Activated CD4-positive, alpha-beta T cell treated with anti-CD3 and anti-CD28 coated beads, Interleukin-2, amount 50 U/mL, for 24 hours (primary cell): ENCODE results near the gene DCXR.

ENCODE experiments used
- DNase-seq, 2 donors: peaks; one replicate each; pipeline ENCODE4 v3.0.0-alpha.2; 2020; ENCODE audit warnings: low read depth in 1 of 2, low spot score in 1 of 2

Gene DCXR

DNA sequence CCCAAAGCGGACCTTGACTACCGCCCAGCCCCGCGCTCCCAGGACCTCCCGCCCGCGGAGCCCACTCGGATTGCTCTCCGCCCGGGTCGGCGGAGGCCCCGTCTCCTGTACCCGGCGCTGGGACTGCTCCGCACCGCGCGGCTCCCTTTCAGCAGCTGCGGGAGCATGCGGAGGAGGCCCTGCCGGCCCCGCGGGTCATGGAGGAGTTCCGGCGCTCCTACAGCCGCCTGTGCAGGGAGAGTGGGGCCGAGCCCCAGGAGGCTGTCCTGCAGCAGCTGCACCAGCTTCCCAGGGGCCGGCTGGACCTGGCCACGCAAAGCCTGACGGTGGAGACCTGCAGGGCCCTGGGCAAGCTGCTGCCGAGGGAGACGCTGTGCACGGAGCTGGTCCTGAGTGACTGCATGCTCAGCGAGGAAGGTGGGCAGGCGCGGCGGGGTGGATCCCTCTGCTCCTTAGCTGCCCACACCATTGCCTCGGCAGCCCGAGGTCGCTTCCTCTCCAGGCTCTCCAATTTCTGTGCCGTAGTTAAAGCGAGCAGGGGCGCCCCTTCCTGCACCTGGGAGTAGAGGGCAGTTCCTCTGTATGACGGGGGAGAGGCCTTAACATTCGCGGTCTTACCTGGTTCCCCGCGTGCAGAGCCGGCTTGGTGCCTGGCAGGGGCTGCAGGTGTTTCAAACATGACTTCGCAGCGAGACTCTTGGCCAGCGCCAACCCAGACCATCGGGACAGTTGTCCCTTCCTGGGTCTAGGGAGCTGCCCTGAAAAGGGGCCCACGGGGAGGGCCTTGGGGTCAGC, 13.9 kb downstream of the DCXR start:
- DNase-seq = peak in 1 of 2 donors; percentile 11

DNA sequence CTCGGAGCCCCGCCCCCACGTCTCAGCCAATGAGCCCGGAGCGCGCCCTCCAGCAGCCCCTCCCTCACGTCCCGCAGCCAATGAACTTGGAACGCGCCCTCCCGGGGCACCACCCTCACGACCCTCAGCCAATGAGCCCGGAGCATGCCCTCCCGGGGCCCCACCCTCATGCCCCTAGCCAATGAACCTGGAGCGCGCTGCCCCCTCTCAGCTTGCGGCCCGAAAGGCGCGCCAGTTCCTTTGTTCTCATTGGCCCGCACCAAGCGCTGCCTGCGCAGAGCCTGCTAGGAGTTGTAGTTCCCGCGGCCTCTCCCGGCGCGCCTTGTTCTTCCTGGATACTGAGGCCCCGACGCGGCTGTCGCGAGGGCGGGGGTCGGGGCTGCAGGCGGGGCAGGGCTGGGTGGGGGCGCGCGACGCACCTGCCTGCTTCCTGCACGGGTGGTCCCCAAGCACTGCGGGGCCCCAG, 14.5 kb downstream of the DCXR start, which contains the start of gene LRRC45:
Gene LRRC45, plus strand, starts transcription at position 325 of the 466 bp plus-strand sequence. CDS start 339 bp downstream, outside the sequence.
- peak; percentile 98 to 99 for DNase-seq

DNA sequence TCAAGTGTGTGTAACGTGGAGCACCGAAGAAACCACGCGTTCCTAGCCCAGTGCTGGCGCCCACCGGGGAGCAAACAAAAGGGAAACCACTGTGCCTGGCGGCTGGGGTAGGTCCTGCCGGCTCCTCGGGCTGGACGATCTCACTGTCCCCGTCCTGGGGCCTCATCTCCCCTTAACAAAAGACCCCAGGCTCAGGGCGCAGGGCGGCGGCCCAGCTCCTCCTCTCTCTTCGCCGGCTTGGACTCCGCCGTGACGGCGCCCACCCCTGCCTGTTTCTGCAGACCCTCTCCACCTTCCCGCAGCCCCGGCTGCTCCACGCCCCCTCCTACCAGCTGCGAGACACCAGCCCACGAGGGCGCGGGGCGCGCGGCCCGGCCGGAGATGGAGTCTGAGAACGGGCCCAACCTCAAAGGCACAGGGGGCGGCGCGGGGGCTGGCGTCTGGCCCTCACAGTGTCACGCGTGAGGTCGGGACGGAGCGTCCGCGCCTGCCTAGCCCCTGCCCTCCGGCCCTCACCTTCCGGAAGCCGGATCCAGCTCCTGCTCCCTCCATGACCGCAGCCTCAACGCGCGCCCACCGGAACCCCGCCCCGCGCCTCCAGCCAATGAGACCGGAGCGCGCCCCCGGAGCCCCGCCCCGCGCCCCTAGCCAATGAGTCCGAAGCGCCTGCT, 15.1 kb downstream of the DCXR start, which contains the start of gene CENPX:
Gene CENPX, minus strand, starts transcription at position 569 of the 671 bp plus-strand sequence. Its CDS starts 17 bp downstream, at position 552.
- no peak for DNase-seq

DNA sequence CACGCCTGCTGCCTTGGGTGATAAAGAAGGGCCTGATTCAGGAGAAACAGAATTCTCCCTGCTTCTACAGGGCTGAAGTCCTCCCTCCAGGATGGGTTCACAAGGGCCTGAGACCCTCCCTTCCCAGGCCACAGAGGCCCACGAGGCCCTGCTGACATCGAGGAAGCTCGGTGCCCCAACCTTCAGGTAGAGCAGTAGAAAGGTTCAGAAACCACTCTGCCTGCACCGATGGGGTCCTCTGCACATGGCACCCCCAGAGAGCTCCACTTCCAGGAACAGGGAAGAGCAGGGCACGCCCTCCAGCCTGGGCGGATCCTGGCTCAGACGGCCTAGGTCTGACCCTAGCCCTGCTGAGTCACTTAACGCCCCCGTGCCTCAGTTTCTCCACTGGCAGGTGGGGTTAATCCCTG, 15.6 kb downstream of the DCXR start:
- no peak for DNase-seq

DNA sequence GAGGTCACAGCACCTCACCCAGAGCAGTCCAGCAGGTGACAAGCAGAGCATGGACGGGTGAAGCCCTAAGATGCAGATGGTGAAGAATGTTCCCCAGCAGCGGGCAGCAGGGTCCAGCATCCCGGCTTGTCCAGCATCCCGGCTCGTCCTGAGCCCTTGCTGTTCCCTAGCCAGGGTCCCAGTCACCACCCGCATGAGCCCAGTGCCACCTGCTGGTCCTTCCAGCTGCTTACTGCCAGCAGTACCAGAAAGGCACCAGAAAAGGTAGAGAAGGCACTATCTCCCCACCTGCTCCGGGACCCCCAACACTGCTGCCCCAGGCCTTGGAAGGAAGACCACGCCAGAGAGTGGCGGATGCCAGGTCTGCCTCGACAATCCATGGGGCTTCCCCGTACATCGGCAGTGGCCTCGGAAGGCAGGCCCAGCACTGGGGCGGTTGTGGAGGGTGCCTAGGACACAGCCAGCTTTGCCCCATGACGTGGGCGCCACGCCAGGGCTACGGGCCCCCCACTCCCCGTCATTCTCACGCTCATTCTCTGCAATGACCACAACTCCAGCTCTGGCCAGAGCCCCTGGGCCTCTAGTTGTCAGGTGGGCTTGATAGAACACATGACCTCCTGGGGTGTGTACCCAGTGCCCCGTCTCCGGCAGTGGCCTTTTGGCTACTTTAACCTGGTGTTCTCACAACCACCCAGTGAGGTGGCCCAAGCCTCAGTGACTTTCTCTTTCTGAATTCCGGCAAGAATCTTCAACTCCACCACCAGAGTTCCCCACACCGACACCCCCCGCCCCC, 16.2 kb downstream of the DCXR start:
- DNase-seq = peak in 1 of 2 donors; percentile 26

DNA sequence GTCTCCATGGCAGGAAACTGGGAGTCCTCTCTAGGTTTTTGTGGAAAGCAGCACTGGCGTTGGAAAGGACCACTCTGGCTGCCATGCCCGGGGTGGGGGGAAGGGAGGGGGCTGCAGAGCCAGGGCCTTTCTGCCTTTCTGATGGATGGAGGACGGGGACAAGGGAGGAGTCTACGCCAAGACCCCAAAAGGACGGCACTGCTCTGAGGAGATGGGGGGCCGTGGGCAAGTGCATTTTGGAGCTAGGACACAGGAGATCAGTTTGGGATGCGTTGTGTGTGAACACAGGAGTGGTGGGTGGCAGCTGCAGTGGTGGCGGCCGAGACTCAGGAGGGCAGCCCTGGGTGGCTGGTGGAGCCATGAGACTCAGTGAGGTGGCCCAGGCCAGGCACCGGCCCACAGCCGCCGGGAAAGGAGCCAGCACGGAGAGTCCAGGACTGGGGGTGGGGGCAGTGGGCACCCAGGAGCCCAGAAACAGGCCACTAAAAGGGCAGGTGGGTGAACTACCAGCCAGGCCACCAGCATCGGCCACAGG, 16.9 kb downstream of the DCXR start:
- no peak for DNase-seq

DNA sequence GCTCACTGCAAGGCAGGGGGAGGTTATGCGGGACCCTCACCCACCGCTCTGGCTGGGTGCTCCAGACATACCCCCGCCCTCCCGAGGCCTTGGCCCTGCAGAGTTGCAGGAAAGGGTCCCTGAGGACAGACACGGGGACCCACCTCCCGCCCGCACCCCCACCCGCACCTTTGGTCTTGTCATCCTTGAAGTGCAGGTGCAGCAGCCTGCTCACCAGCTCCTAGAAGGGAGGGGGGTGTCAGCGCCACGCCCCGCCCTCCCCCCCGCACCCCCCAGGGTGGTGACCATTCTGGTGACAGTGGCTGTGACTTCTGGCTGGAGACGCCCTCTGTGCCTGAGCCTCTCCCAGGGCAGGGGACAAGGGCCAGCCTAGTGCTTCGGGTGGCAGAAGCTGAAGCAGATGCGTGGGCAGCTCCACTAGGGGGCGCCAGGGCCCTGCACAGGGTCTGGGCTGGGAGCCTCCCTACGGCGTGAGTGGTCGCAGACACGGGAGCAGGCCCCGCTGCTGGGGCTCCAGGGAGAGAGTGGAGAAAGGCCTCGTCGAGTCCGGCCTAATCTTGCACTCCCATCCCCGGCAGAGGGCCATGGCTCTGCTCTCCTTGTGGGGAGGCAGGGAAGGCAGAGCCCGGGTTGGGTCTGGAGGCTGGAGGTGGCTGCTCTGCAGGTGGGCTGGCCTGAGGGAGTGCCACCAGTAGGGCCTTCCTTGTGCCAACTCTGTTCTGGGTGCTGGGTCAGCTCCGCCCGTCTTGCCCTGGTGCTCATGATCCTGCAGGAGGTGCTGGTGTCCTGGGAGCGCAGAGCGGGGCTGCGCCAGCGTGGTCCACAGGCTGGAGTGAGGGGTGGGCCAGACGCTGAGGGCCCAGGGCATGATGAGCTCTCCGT, 17.6 kb downstream of the DCXR start:
- peak; percentile 30 to 52 for DNase-seq

DNA sequence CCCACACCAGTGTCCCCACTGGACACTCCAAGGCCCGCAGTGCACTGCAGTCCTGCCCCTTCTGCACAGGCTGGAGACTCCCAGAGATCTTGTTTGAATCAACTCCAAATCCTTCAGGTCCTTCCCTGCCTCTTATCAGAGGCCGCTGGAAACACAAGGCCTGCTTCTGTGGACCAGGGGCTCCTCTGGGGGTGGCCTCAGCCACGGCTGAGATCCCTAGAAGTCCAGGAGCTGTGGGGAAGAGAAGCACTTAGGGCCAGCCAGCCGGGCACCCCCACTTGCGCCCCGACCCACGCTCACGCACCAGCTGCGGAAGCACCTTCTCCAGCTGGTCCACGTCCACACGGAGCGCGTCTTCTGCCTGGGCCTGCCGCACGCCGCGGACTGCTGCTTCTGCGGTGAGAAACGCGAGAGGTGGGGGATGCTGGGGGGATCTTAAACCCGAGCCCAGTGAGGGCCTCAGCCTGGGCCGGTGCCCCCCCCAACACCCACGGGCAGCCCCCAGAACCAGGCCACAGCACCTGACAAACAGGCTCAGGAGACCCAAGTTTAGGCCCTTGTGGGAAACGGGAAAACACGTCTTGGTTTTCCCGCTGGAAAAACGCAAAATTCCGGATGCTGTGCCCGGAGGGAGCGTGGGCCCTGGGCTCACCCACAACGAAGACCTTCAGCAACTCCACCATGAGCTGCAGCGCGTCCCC, 18.4 kb downstream of the DCXR start:
- no peak for DNase-seq

DNA sequence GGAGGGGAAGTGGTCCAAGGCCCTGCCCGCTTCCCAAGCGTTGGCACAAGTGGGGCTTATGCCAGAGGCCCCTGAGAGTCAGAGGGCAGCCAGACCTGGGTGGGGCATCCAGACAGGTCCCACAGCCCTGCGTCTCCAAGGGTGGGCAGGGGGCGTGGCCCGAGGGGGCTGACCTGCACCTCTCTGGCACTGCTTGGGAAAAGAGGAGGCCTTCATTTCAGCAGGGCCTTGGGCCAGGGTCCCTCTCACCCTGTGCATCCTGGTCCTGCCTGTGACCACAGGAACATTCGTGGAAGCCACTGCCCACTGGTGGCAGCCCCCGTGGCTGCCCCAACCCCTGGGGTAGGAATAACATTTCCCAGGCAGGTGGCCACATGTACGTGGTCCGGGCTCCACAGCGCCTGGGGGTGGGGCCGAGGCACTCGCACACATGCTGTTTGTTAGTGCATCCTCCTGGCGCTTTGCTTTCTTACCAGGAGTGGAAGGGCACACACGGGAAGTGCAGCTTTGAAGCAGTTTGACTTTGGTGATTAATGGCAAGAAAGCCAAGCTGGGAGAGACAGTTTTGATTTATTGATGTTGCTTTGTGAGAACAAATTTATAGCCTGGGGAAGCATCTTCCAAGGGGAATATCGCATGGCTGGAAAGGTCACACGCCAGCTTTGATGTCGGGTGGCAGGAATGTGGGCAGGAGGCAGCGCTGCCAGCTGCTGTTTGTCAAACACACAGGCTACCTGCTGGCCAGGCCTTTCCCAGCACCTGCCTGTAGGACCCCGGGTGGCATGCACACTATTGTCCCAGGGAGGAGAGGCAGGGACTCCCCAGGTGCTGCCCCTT, 19.1 kb downstream of the DCXR start:
- DNase-seq = no peak

DNA sequence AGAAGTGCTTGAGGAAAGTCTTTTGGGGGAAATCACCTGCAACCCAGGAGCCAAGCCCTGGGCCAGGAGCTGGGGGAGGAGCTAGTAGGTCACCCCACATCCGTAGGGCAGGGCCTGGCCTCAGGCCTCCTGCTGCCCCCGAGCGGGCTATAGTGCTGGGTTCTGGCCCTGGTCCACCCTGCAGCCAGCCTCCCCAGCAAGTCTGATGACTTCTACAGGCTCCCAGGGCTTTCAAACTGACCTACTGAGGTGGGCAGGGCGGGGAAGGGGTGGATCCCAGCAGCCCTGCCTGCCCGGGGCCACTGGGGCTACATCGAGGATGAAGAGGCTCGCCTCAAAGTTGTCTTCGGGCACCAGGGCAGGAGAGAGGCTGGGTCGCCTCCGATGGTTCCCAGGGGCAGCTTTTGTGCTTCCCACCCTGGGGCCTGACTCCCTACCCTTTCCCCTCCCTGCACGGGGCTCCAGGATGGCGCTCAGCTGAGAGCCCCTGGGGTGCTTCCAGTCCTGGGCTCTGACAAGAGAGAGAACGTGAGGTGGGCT, 19.8 kb downstream of the DCXR start:
- no peak for DNase-seq

DNA sequence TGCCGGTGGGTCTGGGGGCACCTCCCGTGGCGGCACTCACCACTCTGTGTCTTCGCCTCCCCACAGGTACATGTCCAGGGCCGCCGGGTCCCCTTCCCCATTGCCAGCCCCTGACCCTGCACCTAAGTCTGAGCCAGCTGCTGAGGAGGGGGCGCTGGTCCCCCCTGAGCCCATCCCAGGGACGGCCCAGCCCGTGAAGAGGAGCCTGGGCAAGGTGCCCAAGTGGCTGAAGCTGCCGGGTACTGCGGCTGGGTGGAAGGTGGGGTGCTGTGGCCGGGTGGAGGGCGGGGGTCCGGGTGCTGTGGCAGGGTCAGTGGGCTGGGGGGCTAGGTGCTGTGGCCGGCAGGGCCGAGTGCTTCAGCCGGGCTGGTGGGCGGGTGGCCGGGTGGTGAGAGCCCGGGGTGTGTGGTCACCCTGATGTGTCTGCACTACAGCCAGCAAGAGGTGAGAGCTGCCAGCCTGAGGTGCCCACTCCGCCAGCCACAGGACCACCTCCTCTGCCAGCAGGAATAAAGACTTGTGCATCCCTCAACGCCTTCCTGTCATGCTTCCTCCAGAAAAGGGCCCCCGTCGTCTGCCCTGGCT, 20.5 kb downstream of the DCXR start:
- no peak for DNase-seq

DNA sequence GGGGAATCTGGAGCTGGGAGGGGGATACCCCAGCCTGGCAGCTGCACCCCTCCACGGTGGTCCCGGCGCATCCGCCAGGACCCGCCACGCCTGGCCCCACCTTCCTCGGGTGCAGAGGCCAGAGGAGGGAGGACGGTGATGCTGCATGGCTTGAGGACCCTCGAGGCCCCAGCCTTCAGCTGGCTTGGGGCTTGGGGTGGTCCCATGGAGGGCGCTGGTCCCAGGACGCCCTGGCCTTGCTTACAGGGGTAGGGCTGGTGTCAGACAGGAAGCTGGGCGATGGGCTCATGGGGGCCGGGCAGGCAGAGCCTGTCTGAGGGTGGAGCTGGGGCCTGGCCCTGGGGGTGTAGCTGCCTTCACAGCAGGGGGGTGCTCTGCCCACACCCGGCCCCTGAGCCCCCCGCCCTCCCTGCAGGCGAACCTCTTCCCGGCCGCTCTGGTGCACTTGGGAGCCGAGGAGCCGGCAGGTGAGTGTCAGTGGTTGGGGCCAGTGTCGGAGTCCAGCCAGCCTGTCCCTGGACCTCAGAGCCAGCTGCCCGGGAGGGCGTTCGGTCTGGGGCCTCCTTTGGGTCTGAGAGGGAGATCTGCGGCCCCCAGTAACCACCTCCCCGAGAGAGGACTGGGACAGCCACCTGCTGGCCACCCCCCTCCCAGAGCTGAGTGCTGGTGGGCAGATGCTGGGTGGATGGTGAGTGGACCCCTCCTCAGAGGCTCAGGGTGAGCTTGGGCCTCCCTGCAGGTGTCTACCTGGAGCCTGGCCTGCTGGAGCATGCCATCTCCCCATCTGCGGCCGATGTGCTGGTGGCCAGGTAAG, 21.2 kb downstream of the DCXR start:
- no peak for DNase-seq

DNA sequence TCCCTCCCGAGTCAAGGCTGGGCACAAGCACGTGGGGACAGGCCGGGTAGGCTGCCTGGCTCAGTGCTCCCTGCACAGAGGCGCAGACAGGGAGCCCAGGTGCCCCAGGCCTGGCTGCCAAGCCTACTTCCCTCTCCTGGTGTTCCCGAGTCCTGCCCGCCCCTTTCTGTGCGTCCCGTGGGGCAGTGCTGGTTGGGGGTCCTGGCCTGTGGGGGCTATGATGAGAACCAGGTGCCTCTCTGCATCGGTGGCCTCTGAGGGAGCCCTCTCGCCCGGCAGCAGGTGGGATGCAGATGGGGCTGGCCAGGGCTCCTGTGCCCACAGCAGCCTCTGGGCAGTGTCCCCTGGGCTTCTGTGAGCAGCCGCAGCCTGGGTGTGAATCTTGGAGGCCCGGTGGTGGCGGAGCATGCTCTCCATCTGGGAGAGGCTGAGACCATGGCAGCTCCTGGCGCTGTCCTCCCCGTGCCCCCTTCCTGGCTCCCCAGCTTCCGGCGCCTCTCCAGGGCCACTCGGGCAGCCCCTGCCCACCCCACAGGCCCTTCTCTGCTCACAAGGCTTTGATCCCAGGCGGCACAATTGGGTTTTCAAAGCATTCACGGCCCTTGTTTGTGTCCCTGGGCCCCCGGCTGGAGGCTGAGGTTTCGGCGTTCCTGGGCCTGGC, 22.1 kb downstream of the DCXR start:
- no peak for DNase-seq

DNA sequence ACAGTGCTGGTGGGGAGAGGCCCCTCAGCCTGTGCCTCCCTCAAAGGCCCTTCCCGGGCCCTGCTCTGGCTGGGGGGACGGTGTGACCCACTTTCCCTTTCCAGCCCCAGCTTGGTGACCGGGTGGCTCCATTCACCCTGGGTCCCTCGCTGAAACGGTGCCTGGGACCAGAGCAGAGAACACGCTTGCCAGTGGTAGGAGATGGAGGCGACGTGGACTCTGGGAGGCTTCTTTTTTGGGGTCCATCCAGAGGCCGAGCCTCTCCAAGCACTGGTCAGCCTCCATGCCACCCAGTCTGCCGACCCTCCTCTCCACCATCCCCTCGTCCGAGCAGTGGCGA, 22.6 kb downstream of the DCXR start:
- no peak for DNase-seq

DNA sequence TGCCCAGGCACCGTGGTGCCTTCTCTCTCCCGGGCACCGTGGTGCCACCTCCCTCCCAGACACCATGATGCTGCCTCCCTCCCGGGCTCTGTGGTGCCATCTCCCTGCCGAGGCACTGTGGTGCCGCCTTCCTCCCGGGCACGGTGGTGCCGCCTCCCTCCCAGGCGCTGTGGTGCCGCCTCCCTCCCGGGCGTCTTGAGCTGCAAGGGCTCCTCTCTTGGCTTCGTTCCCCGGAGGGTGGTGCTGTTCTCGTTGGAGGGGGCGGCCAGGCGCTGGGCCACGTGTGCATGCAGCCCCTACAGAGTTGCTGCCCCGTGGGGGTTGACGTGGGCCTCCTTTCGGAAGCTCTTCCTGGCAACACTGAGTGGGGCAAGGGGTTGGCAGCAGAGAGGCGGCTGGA, 23.1 kb downstream of the DCXR start:
- no peak for DNase-seq

DNA sequence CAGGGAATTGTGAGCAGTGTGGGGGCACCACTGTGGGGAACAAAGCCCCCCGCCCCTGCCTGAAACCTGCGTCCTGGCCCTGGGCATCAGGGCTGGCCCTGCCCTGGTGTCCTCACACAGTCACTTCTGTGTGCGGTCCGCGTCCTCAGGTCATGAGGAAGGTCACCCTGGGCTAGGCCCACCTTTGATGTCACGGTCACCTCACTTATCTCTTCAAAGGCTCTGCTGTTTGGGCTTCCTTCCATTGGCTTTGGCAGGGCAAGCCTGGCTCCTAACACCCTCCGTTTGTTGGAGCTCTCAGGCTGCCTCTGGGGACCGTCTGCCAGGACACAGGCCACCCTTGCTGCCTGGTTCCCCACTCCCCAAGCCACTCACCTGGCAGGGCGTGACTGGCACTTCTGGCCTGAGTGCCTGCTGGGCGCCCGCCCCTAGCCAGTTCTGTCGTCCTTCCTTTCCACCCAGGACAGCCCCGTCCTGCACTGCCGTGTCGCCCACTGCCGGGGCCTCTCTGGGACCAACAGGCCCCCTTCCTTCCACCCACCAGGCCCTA, 23.6 kb downstream of the DCXR start:
- DNase-seq = no peak

DNA sequence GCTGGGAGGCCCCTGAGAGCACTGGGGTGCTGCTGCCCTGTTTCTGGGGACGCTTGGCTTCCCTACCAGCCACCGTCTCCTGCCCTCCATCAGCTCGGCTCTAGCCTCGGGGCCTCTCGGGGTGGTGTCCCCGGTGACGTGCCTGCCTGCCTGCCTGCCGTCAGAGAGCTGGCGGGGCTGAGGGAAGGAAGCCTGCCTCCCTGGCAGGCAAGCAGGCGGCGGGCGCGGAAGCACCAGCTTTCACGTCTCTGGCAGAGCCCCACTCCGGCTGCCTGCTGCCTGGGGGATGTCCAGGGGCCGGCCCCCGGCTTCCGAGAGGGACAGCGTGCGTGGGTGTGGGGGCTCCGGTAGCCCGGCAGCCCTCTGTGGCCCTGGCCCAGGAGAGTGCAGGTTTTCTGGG, 24.2 kb downstream of the DCXR start:
- DNase-seq = no peak
